22Rv1 (cell line): Measurements from ENCODE around the gene ASTN2.

Experiments used
- H3K27ac ChIP-seq: fragments of 450-650 bp; 2 replicates; pipeline ENCODE4 v1.5.1; 2017
- ZFX ChIP-seq: fragments of 450-650 bp; IDR thresholded peaks from 2 replicates; pipeline ENCODE4 v1.6.1; 2017; ENCODE audit warnings: antibody characterized with exemption, borderline replicate concordance
- TF ChIP-seq, protein P1 (sequence below): fragments of 450-650 bp; IDR thresholded peaks from 2 replicates; pipeline ENCODE4 v1.5.1; 2017; ENCODE audit warnings: mild to moderate bottlenecking

Gene ASTN2

DNA sequence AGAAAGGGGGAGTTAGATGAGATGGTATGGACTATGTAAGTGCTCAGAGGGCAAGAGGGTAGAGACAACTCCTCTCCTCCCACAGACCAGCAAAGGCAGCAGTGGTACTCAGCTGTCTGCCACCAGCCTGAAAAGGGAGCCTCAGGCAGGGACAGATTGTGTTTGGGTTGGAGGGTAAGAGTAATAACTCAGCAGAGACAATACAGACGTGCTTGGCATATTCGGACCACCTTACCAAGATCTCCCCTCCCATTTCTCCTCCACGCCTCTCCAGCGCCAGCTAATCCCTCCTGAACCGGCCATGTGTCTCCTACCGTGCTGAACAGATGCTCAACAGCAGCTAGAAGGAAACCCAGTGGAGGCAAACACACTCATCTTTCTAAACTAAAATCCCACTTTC lies 180.8 kb downstream of the ASTN2 start:
- no peak for TF ChIP-seq ZFX
- TF ChIP-seq, protein P1, sequence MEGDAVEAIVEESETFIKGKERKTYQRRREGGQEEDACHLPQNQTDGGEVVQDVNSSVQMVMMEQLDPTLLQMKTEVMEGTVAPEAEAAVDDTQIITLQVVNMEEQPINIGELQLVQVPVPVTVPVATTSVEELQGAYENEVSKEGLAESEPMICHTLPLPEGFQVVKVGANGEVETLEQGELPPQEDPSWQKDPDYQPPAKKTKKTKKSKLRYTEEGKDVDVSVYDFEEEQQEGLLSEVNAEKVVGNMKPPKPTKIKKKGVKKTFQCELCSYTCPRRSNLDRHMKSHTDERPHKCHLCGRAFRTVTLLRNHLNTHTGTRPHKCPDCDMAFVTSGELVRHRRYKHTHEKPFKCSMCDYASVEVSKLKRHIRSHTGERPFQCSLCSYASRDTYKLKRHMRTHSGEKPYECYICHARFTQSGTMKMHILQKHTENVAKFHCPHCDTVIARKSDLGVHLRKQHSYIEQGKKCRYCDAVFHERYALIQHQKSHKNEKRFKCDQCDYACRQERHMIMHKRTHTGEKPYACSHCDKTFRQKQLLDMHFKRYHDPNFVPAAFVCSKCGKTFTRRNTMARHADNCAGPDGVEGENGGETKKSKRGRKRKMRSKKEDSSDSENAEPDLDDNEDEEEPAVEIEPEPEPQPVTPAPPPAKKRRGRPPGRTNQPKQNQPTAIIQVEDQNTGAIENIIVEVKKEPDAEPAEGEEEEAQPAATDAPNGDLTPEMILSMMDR, result no peak
- H3K27ac ChIP-seq, result no peak overlapping the region

DNA sequence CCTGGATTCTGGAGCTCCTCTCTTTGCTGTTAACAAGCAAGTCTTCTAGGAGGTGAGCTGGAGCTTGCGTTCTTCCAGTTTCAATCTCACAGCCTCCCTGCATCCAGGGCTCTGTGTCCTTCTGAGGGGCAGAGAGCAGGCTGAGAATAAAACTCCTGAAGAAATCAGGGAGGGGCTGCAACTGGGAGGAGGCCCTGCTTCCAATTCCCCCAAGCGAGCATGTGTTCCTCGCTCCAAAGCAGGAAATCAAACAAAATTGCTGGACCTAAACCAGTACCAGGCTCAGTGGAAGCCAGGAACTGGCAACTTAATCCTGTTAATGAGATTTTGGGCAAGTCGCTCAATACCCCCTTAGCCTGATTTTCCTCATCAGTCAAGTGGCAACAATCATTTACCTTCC lies 181.8 kb downstream of the ASTN2 start:
- TF ChIP-seq, protein P1, result no peak
- no peak for TF ChIP-seq ZFX
- no peak overlapping the region for H3K27ac ChIP-seq

DNA sequence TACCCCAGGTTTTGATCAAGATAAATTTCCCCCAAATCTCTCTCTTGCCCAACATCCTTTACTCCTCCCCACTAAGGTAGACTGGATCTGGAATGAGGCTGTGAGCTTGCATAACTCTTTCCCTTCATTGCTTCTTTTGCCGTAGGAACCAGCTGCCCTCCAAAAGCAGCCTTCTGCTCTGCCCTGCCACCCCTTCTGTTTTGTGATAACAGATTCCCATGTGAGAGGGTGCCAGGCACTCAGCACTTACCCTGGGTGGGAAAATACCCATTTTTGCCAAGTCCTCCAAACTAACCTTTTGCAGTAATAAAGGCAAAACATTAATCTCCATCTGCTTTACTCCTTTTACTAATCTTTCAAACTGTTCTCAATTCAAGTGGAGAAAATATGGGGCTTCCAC lies 182.6 kb downstream of the ASTN2 start:
- H3K27ac ChIP-seq, result no peak overlapping the region
- TF ChIP-seq ZFX, result no peak
- TF ChIP-seq, protein P1, result no peak

DNA sequence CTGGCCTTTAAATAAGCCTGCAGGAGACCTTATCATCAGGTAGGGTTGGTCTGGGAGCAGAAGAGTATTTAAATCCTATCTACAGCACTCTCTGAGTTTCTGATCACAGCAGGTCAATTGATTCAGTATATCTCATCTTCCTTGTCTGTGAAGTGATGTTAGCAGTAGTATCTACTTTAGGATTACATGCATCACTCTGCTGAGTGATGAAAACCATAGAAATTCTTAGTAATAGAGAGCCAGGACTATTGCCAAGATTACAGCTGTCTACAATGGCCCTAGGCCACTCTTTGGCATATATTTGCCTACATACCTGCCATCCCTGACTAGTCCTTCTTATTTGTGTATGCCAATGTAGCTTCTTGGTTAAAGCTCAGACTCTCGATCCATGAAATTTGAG lies 183.8 kb downstream of the ASTN2 start:
- TF ChIP-seq, protein P1, result no peak
- no peak overlapping the region for H3K27ac ChIP-seq

DNA sequence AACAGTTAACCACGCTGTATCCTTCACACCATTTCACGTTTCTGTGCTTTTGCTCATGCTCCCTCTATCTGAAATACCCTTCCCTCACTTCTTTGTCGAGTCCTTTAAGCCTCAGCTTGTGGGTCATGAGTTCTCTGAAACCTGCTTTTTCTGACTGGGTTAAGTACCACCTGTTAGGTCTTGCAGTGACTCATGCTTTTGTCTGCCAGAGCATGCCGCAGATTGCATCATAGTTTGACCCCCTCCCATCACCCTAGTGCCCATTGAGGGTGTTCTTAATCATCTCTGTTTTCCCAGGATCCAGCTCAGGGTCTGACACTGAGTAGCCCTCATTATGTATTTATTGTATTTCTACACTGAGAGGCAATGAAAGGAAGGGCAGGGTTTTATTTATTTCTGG lies 190.2 kb downstream of the ASTN2 start:
- no peak overlapping the region for H3K27ac ChIP-seq
- TF ChIP-seq, protein P1, result no peak
- TF ChIP-seq ZFX, result no peak

DNA sequence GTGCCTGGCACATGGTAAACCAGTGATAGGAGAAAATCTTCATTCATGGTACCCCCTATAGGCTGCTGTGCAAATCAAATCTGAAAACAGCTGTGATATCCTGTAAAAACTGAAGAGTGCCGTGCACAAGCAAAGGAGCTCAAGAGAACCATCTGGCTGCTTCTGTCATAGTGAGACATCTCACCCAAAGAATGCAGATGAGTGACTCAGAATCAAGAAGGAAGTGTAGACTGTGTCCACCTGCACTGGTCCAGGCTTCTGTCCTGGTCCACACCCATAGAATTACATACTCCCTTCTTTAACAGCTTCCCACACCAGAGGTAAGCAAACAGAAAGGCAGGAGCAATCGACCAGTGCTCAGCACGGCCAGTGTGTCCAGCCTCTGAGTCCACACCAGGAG lies 195.9 kb downstream of the ASTN2 start:
- H3K27ac ChIP-seq, result no peak overlapping the region
- TF ChIP-seq, protein P1, result no peak
- TF ChIP-seq ZFX, result no peak

DNA sequence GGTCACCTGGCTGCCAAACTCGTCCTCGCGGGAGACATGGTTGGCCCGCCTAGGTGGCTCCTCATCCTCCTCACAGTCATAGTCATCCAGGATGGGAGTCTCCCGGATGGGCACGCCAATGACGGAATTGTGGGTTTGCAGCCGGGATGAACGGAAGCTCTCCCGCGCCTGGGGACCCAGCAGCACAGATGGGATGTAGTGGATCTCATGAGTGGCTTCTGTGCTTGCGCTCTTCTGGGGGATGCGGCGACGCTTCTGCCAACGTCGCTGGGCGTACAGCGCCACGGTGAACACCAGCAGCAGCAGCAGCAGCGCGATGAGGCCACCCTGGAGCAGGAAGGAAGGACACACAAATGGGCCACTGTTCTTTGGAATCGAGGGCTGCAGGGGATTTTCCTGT lies 200.4 kb downstream of the ASTN2 start:
- no peak overlapping the region for H3K27ac ChIP-seq
- TF ChIP-seq, protein P1, result no peak
- no peak for TF ChIP-seq ZFX
